Measurements from ENCODE around the gene IBA57. TPM values are rescaled to one million over a fixed set of nuclear protein-coding genes. Genes with fewer than 3 reads are reported as not detected.

The IBA57 gene
- total RNA-seq, 2 donors from 2014 or later: 6.8 to 7.7 TPM

- Mint-ChIP-seq H3K27ac (no peak overlapping the region), H3K27me3 (ENCODE audit: insufficient read depth) (peaks cover 15% of the 10 kb centered on the region), H3K4me1 (peaks cover 6% of the 10 kb centered on the region), H3K9me3 (no peaks in the 10 kb centered on the region), H3K36me3 (ENCODE audit: low read depth) (no peaks in the 10 kb centered on the region), H3K4me3 (no peak overlapping the region)
- Histone ChIP-seq H3K9ac (ENCODE audit: extremely low read depth, low read length, poor library complexity, severe bottlenecking) (no peak overlapping the region), H3K27me3 (ENCODE audit: control insufficient read depth, insufficient read depth, low read length, poor library complexity, severe bottlenecking) (no peaks in the 10 kb centered on the region), H3K36me3 (ENCODE audit: control insufficient read depth, insufficient read depth, low read length) (no peaks in the 10 kb centered on the region), H3K9me3 (ENCODE audit: control insufficient read depth, low read length) (no peaks in the 10 kb centered on the region), H3K4me3 (ENCODE audit: low read length) (no peak overlapping the region), H3K27ac (ENCODE audit: low read depth, low read length) (no peak overlapping the region), H3K4me1 (ENCODE audit: control insufficient read depth, insufficient read depth, low read length) (peaks cover 7% of the 10 kb centered on the region)
- WGBS, 2 experiments (ENCODE audit: insufficient coverage in 1 of 2, insufficient read length in 1 of 2): 88 to 93% methylated on average over 11 to 30 of the region's 30 CpGs
- TF ChIP-seq CTCF (conservative IDR thresholded peaks at IDR 0.05): no peak
- DNase-seq: no peak
These were observed 2.4 kb upstream of the IBA57 start for GRCh38 chr1:228163007-228163753.

GRCh38 chr1:228163776-228164519, 1.7 kb upstream of the IBA57 start:
- H3K4me1 ChIP-seq (ENCODE audit: control insufficient read depth, insufficient read depth, low read length): peaks cover 7% of the 10 kb centered on the region
- no peaks in the 10 kb centered on the region for H3K36me3 ChIP-seq (ENCODE audit: control insufficient read depth, insufficient read depth, low read length)
- no peak for DNase-seq
- no peak overlapping the region for H3K27ac ChIP-seq (ENCODE audit: low read depth, low read length)
- WGBS, 2 experiments (ENCODE audit: insufficient coverage in 1 of 2, insufficient read length in 1 of 2): 94 to 96% methylated on average over 5 to 10 of the region's 10 CpGs
- H3K4me3 ChIP-seq (ENCODE audit: low read length): no peak overlapping the region
- TF ChIP-seq CTCF (conservative IDR thresholded peaks at IDR 0.05): no peak
- H3K9me3 Mint-ChIP-seq: no peaks in the 10 kb centered on the region
- H3K4me1 Mint-ChIP-seq: peaks cover 6% of the 10 kb centered on the region
- no peaks in the 10 kb centered on the region for H3K36me3 Mint-ChIP-seq (ENCODE audit: low read depth)
- H3K9me3 ChIP-seq (ENCODE audit: control insufficient read depth, low read length): no peaks in the 10 kb centered on the region
- H3K27ac Mint-ChIP-seq: peak overlapping the region; percentile 68
- peaks cover 12% of the 10 kb centered on the region for H3K27me3 Mint-ChIP-seq (ENCODE audit: insufficient read depth)
- H3K4me3 Mint-ChIP-seq: no peak overlapping the region
- H3K9ac ChIP-seq (ENCODE audit: extremely low read depth, low read length, poor library complexity, severe bottlenecking): no peak overlapping the region
- H3K27me3 ChIP-seq (ENCODE audit: control insufficient read depth, insufficient read depth, low read length, poor library complexity, severe bottlenecking): no peaks in the 10 kb centered on the region

GRCh38 chr1:228164561-228165371, 838 bp upstream of the IBA57 start:
- peak overlapping the region; percentile 67 for H3K4me3 Mint-ChIP-seq
- H3K27ac ChIP-seq (ENCODE audit: low read depth, low read length): no peak overlapping the region
- peak overlapping the region; percentile 49 for H3K9ac ChIP-seq (ENCODE audit: extremely low read depth, low read length, poor library complexity, severe bottlenecking)
- 72 to 76% methylated on average over 17 to 20 of the region's 20 CpGs for WGBS, 2 experiments (ENCODE audit: insufficient coverage in 1 of 2, insufficient read length in 1 of 2)
- DNase-seq: no peak
- no peaks in the 10 kb centered on the region for H3K9me3 ChIP-seq (ENCODE audit: control insufficient read depth, low read length)
- peaks cover 7% of the 10 kb centered on the region for H3K4me1 ChIP-seq (ENCODE audit: control insufficient read depth, insufficient read depth, low read length)
- H3K4me1 Mint-ChIP-seq: peaks cover 6% of the 10 kb centered on the region
- H3K36me3 Mint-ChIP-seq (ENCODE audit: low read depth): no peaks in the 10 kb centered on the region
- peak overlapping the region; percentile 95 for H3K27ac Mint-ChIP-seq
- TF ChIP-seq CTCF (conservative IDR thresholded peaks at IDR 0.05): no peak
- H3K4me3 ChIP-seq (ENCODE audit: low read length): peak overlapping the region; percentile 85
- peaks cover 5% of the 10 kb centered on the region for H3K27me3 Mint-ChIP-seq (ENCODE audit: insufficient read depth)
- no peaks in the 10 kb centered on the region for H3K36me3 ChIP-seq (ENCODE audit: control insufficient read depth, insufficient read depth, low read length)
- H3K27me3 ChIP-seq (ENCODE audit: control insufficient read depth, insufficient read depth, low read length, poor library complexity, severe bottlenecking): no peaks in the 10 kb centered on the region
- H3K9me3 Mint-ChIP-seq: no peaks in the 10 kb centered on the region
